GM18511 (cell line): ENCODE data around the gene GIPC3.

ENCODE experiments used
- ATAC-seq: cut with Tn5 transposase; IDR thresholded peaks from one replicate; pipeline ENCODE4 v1.9.1; 2021; ENCODE audit warnings: mild to moderate bottlenecking, moderate library complexity; ENCODE audit not compliant: unreplicated experiment

The GIPC3 gene, protein sequence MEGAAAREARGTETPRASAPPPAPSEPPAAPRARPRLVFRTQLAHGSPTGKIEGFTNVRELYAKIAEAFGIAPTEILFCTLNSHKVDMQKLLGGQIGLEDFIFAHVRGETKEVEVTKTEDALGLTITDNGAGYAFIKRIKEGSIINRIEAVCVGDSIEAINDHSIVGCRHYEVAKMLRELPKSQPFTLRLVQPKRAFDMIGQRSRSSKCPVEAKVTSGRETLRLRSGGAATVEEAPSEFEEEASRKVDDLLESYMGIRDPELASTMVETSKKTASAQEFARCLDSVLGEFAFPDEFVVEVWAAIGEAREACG

GRCh38 chr19:3585301-3586126 lies at the start of gene GIPC3:
Gene GIPC3, plus strand, starts transcription at chr19:3585478. Its CDS starts 120 bp downstream, at chr19:3585598.
- no peak for ATAC-seq

- ATAC-seq, result no peak
These were observed 49.7 kb upstream of the GIPC3 start for GRCh38 chr19:3535563-3535965.

GRCh38 chr19:3535981-3536380 lies 49.3 kb upstream of the GIPC3 start:
- no peak for ATAC-seq

- ATAC-seq, result no peak
These were observed 48.7 kb upstream of the GIPC3 start for GRCh38 chr19:3536429-3537100.

GRCh38 chr19:3537101-3537437 lies 48.2 kb upstream of the GIPC3 start:
- ATAC-seq, result no peak

GRCh38 chr19:3537438-3538240 lies 47.6 kb upstream of the GIPC3 start:
- ATAC-seq, result no peak

DNA sequence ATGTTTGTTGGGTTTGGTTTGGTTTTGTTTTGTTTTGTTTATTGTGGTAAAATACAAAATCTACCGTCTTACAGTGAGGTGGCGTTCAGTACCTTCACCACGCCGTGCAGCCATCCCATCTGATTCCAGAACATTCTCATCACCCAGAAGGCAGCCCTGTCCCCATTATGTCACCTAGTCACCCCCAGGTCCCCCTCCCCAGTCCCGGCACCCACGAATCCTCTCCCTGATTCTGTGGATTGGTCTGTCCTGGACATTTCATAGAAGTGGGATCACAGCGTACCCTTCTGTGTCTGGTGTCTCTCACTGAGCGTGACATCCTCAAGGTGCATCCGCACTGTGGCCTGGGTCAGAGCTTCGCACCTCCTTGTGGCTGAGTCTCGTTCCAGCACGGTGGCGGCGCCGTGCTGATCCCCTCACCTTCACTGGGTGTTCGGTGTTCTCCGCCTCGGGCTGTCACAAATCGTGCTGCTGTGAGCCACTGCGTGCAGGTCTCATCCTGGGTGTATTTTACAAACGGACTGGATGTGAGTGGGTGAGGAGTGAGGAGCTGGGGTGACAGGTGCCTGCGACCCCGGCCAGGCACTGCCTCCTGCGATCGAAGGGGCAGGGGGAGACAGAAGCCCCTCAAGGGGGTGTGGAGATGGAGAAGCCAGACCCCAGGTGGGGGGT lies 46.9 kb upstream of the GIPC3 start:
- ATAC-seq, result no peak

GRCh38 chr19:3538965-3539755 lies 46.1 kb upstream of the GIPC3 start, which contains the start of gene TEKTIP1:
Gene TEKTIP1, plus strand, starts transcription at chr19:3539174. Its CDS starts 4 bp downstream, at chr19:3539178.
- ATAC-seq, result no peak

DNA sequence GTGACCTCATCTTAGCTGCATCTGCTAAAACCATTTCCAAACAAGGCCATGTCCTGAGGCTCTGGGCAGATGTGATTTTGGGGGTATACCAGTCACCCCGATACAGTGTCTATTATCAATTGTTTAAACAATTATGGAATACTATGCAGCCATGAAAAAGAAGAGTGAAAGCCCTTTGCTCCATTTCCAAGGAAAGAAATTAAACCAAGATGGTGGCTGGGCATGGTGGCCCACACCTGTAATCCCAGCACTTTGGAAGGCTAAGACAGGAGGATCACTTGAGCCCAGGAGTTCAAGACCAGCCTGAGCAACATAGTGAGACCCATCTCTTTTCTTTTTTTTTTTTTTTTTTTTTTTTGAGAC lies 45.5 kb upstream of the GIPC3 start:
- no peak for ATAC-seq

GRCh38 chr19:3543150-3544057 lies 41.9 kb upstream of the GIPC3 start:
- ATAC-seq, result no peak

DNA sequence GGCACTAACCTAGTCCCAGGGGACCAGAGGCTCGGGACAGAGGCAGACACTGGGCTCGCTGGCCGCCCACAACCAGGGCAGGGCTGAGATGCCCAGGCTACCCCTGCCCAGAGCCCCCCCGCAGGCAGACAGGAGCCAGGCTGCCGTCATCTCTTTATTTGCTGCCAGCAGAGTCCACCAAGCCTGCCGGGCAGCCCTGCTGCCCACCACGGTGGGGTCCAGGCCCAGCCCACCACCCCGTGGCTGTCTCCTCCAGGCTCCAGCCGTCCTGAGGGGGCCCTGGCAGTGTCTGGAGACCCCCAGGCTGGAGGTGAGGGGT lies 41.3 kb upstream of the GIPC3 start:
- ATAC-seq, result no peak

DNA sequence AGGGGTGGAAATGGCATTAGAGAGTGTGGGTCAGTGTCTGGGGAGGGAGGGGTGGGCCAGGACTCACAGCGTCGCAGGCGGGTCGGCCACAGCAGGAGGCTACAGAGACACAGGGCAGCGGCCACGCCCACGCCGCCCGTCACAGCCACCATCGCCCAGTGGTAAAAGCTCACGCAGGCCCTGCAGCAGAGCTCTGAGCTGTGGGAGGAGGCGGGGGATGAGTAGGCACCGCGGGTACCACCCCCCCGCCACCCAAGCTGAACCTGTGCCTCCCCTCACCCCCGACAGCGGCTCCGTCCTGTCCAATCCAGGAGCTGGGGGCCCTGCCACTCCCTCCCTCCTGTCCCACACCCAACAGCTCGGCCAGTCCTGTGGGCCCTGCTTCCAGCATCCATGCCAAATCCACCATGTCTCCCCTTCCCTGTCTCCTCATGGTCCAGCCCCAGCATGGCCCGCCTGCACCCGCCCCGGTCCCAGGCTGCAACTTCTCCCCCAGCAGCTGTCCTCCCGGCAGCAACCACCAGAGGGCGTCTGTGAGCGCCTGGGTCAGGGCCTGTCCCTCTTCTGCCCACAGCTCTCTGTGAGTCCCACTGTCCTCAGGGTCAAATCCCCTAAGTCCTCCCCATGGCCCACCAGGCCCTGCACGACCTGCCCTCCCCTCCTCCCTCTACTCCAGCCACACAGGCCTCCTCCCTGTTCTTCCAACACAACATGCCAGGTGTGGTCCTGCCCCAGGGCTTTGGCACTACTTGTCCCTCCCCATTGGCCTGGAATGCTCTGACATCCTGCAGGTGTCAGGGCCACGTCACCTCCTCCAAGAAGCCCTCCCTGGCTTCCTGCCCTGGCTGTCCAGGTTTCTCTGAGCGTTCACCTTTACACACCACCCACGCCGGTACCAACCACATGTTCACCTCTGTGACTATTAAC lies 40.3 kb upstream of the GIPC3 start:
- ATAC-seq, result no peak

DNA sequence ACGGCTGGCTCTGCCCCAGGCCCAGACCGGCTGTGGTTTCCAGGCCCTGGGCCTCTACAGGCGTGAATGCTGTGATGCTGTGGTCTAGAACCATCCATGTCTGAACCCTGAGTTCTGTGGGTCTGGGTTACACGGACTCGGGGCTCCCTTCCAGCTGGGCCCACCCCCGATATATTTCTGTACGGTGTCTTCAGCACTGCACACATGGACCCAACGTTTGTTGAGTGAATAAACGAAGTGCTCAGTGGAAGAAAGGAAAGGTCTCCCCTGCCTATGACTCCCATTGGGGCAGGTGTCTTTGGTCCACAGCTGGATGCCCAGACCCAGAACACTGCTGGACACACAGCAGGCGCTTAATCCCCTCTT lies 39.6 kb upstream of the GIPC3 start:
- ATAC-seq, result no peak

DNA sequence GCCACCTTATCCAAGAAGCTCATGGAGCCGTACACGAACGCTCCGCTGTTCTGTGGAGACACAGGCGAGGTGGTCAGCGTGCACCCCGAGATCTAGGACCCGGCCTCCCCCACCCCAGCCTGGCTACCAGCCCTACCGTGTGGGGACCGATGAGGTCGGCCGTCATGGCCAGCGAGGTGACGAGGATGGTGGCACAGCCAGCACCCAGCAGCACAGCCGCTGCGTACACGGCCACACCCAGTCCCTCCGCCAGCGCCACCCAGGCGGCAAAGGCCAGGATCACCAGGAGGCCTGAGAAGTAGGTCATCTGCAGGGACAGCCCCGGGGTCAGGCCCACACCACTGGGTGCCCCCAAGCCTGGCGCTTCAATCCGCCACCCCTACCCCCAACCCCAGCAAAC lies 39.2 kb upstream of the GIPC3 start:
- no peak for ATAC-seq

DNA sequence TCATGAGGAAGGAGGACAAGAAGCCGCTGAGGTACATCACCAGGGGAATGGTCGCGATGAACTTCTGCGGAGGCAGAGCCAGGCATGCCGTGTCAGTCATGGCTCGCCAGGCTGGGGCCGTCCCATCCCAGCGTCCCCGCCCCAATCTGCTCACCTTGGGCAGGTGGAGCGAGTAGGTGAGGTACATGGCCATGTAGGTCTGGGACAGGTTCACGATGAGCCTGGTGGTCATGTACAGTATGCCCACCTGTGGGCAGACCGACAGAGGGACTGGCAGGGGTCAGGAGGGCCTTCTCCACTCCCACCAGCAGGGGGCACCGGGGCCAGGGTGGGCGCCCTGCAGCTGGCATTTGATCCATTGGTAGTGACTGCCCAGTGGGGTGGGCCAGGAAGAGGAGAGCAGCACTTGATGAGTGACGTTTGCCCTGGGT lies 38.0 kb upstream of the GIPC3 start:
- no peak for ATAC-seq

DNA sequence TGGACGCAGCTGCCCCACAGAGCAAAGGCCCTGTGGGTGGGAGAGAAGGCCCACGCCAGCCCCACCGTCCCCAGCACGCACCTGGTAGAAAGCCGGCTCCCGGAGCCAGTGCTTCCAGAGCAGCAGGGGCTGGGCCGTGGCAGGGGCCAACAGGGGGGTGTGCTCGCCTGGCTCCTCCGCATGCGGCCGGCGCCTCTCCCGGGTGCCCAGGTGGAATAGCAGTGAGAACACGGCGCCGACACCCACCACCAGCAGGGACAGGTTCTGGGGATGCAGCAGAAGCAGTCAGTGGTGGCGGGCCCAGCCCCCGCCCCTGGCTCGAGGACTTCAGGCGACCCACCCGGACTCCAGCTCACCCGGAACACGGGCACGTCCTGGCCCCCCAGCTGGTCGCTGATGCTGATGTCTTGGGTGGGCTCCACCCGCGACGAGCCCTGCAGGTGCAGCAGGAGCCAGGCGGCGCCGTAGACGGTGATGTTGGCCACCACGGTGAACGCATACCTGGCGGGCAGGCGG lies 37.5 kb upstream of the GIPC3 start:
- no peak for ATAC-seq

DNA sequence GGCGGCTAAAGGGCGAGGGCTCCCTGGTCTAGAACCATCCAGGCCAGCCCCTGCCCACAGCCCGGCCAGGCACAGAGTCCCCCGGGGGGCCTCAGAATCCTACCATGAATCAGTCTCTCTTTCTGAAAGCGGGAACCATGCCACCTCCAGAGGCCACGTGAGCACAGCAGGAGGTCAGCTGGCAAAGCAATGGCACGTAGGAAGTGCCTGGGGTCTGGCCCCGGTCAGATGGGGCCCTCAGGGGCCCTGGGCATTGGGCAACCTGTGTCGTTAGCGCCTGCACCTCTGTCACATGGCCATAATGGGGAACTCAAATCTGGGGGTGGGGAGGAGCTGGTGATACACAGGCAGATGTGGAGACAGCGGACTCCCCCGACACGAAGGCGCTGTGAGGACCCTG lies 36.7 kb upstream of the GIPC3 start:
- no peak for ATAC-seq

- ATAC-seq, result no peak
These were observed 35.5 kb upstream of the GIPC3 start for GRCh38 chr19:3549816-3550215.
